Measurements from ENCODE around the gene SFMBT2. TPM values are rescaled to one million over a fixed set of nuclear protein-coding genes. Genes with fewer than 3 reads are reported as not detected.
"Not testable (repeated sequence)": the region's sequence is repeated elsewhere in the genome, so short reads cannot be mapped to it uniquely, and the experiment has no call there.

Gene SFMBT2
- total RNA-seq, 1 experiment from 2014 or later: 8.2 TPM

DNA sequence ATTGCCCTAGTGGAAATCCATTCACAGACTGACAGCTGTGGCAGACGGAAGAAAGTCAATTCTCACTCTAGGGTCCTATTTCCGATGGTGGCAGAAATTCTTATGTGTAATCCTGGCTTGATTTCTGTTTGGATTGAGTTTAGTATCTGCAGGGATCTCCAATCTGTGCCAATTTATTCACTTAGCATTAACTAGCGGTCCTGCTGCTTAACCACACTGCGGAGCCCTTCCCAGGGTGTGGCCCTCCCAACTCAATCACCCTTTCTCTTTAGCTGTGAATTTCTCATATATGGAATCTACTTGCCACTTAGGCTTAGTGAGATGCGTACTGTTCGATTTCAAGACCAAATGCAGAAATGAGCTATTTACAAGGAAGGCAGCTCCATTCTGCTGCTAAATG is 215.7 kb downstream of the SFMBT2 start:
- Histone ChIP-seq H3K4me3 (no peak overlapping the region), H3K36me3 (no peaks in the 10 kb centered on the region), H3K27me3 (no peaks in the 10 kb centered on the region), H3K27ac (no peak overlapping the region), H3K4me1 (no peaks in the 10 kb centered on the region), H3K9me3 (replicated peaks) (no peaks in the 10 kb centered on the region)
- DNase-seq: no peak

- no peak for DNase-seq
- Histone ChIP-seq H3K36me3 (no peaks in the 10 kb centered on the region), H3K27me3 (no peaks in the 10 kb centered on the region), H3K4me3 (no peak overlapping the region), H3K9me3 (replicated peaks) (no peaks in the 10 kb centered on the region), H3K4me1 (no peaks in the 10 kb centered on the region), H3K27ac (no peak overlapping the region)
Measured at GRCh38 chr10:7194571-7194970, 216.3 kb downstream of the SFMBT2 start.

DNA sequence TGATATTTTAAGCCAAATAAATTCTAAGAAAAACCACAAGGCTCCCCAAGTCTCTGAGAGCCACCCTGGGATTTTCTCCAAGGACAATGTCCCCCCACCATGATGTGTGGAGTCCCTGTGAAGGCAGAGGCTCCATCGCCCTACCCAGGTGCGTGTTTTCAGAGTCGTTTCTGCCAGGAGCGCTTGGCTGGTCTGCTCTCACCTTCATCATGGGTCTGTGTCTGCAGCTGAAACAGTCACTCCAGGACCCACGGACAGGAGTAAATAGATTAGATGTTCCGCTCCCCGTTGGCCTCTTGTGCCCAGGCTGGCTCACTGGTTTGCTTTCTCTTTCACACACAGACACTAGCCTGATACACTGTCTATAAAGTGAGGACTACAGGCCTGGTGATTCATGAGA is 217.5 kb downstream of the SFMBT2 start:
- no peak overlapping the region for H3K4me3 ChIP-seq
- no peaks in the 10 kb centered on the region for H3K36me3 ChIP-seq

GRCh38 chr10:7192831-7193361 is 217.9 kb downstream of the SFMBT2 start:
- no peak overlapping the region for H3K27ac ChIP-seq
- H3K36me3 ChIP-seq: no peaks in the 10 kb centered on the region
- DNase-seq: no peak
- H3K27me3 ChIP-seq: no peaks in the 10 kb centered on the region
- no peak overlapping the region for H3K4me3 ChIP-seq
- no peaks in the 10 kb centered on the region for H3K4me1 ChIP-seq
- H3K9me3 ChIP-seq (replicated peaks): no peaks in the 10 kb centered on the region

More for the DNA sequence above, 217.5 kb downstream of the SFMBT2 start:
- H3K27ac ChIP-seq: no peak overlapping the region
- no peaks in the 10 kb centered on the region for H3K4me1 ChIP-seq
- DNase-seq: no peak
- H3K27me3 ChIP-seq: no peaks in the 10 kb centered on the region
- no peaks in the 10 kb centered on the region for H3K9me3 ChIP-seq (replicated peaks)

DNA sequence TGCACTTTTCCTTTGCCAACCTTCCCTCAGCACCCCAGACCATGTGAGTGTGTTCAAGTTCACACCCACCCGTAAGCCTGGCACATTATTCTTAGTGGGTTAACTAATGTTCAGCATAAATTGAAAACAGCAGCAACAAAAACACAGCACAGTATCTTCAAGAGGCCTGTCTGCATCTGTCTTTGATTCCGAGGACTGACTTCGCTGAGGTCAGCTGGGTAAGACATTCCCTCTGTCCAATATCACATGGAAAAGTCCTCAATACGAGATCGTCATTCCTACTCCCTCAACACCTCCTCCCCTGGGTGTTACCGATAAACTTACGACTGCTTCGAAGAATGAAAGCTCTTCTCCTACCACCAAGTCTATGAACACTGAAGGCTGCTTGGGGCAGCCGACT is 218.8 kb downstream of the SFMBT2 start:
- no peak for DNase-seq
- Histone ChIP-seq H3K4me3 (no peak overlapping the region), H3K9me3 (replicated peaks) (no peaks in the 10 kb centered on the region), H3K4me1 (no peaks in the 10 kb centered on the region), H3K36me3 (no peaks in the 10 kb centered on the region), H3K27ac (no peak overlapping the region), H3K27me3 (no peaks in the 10 kb centered on the region)

DNA sequence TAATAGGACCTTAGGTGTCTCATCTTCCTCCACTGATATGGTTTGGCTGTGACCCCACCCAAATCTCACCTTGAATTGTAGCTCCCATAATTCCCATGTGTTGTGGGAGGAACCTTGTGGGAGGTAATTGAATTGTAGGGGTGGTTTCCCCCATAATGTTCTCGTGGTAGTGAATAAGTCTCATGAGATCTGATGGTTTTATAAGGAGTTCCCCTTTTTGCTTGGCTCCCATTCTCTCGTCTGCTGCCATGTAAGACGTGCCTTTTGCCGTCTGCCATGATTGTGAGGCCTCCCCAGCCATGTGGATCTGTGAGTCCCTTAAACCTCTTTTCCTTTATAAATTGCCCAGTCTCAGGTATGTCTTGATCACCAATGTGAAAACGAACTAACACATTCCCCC is 220.1 kb downstream of the SFMBT2 start:
- not testable (repeated sequence) for H3K36me3 ChIP-seq, H3K27ac ChIP-seq

DNA sequence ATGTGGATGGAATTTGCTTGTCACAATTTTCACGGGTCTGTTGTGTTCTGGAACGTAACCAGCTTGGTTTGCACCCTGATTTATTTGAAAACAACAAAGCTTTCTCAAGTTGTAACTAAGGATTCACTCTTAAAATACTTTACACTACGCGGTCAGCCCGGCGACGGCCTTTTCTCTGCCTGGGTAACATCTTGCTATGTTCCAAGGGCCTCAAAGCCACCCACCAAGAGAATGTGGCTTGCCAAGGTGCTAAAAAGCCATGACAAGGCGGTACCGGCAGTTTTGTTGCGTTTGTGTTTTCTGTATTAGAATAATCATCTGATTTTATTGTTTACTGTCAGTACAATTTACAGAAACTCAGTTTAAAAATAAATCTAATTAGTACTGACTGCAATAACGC is 220.9 kb downstream of the SFMBT2 start:
- Histone ChIP-seq H3K9me3 (replicated peaks) (no peaks in the 10 kb centered on the region), H3K27ac (no peak overlapping the region), H3K36me3 (no peaks in the 10 kb centered on the region), H3K4me1 (no peaks in the 10 kb centered on the region), H3K27me3 (no peaks in the 10 kb centered on the region), H3K4me3 (no peak overlapping the region)
- no peak for DNase-seq

More for the DNA sequence above, 220.1 kb downstream of the SFMBT2 start:
- DNase-seq; H3K27me3 ChIP-seq; H3K9me3 ChIP-seq (replicated peaks); H3K4me3 ChIP-seq; H3K4me1 ChIP-seq: not testable (repeated sequence)

- H3K27ac ChIP-seq: no peak overlapping the region
- H3K9me3 ChIP-seq (replicated peaks): no peaks in the 10 kb centered on the region
- no peaks in the 10 kb centered on the region for H3K27me3 ChIP-seq
- no peak for DNase-seq
- H3K4me3 ChIP-seq: no peak overlapping the region
- H3K4me1 ChIP-seq: no peaks in the 10 kb centered on the region
- no peaks in the 10 kb centered on the region for H3K36me3 ChIP-seq
Measured at GRCh38 chr10:7188456-7189050, 222.3 kb downstream of the SFMBT2 start.

DNA sequence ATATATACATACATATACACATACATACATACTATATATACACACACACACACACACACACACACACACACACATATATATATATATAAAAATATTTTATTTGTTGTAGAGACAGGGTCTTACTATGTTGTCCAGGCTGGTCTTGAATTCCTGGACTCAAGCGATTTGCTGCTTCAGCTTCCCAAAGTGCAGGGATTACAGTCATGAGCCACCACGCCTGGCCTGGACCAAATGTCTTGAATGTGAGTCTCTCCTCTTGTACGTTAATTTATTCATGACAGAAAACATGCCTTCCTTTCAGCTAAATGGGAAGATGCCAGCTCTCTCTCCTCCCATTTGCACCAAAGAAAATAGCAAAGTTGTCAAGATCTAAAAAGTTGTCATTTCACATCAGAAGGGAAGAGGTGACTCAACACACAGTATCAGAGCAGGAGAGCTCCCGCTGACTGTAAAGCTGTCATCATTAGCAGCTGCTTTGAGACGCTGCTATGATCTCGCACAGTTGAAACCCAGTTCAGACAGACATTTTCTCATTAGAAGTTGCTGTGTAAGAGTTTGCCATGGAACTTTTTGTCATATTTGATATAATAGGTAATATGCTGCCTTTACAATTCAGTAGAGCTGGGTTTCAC is 224.3 kb downstream of the SFMBT2 start:
- H3K9me3 ChIP-seq (replicated peaks): no peaks in the 10 kb centered on the region
- H3K36me3 ChIP-seq: no peaks in the 10 kb centered on the region
- H3K4me3 ChIP-seq: no peak overlapping the region

DNA sequence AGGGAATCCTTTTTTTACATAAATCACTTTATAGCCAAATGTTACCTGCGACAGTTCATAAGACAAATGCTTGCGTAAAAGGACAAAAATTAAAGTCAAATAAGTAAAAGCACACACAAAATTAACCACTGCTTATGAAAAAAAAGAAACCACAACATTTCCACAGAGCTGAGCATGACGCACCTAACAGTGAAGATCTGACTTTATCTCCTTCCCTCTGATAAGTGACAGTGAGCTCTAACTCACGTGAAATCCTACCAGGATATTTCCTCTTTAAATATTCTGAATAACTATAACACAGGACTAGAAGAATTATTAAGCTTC is 225.5 kb downstream of the SFMBT2 start:
- Histone ChIP-seq H3K9me3 (replicated peaks) (no peaks in the 10 kb centered on the region), H3K36me3 (no peaks in the 10 kb centered on the region), H3K4me3 (no peak overlapping the region), H3K4me1 (no peaks in the 10 kb centered on the region), H3K27ac (no peak overlapping the region), H3K27me3 (no peaks in the 10 kb centered on the region)
- DNase-seq: no peak

More for the DNA sequence above, 224.3 kb downstream of the SFMBT2 start:
- Histone ChIP-seq H3K27me3 (no peaks in the 10 kb centered on the region), H3K4me1 (no peaks in the 10 kb centered on the region), H3K27ac (no peak overlapping the region)
- DNase-seq: no peak

DNA sequence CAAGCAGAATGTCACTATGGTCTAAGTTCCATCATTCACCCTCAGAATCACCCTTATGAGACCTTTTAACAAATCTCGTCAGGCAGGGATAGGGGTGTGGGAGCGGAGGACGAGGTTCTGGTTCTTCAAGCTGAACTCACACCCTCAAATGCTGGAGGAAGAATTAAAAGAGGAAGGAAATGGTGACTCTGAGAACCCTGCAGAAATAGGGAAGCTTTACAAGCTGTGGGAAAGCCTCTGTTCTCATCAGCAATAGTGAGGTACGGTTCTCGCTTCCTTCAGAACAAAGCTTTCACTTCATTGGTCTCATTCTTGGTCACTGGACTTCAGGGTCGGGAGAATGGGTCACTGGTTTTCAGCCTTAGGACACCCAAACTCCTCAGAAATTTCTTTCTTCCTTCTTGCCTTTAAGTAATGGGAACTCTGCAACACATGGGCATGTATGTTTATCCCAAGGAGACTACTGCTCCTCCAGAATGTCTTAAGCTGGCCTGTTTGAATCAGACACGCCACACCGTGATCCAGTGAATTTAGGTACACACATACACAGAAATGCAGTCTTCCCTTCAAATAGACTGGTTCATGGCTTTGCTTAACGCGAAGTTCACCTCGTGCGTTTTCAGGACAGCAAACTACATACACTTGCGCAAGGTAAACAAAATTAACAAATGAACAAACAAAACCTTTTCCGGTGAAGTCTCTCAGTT is 226.0 kb downstream of the SFMBT2 start:
- no peaks in the 10 kb centered on the region for H3K4me1 ChIP-seq
- no peak overlapping the region for H3K27ac ChIP-seq
- no peaks in the 10 kb centered on the region for H3K27me3 ChIP-seq
- H3K36me3 ChIP-seq: no peaks in the 10 kb centered on the region
- DNase-seq: no peak
- no peak overlapping the region for H3K4me3 ChIP-seq
- H3K9me3 ChIP-seq (replicated peaks): no peaks in the 10 kb centered on the region

DNA sequence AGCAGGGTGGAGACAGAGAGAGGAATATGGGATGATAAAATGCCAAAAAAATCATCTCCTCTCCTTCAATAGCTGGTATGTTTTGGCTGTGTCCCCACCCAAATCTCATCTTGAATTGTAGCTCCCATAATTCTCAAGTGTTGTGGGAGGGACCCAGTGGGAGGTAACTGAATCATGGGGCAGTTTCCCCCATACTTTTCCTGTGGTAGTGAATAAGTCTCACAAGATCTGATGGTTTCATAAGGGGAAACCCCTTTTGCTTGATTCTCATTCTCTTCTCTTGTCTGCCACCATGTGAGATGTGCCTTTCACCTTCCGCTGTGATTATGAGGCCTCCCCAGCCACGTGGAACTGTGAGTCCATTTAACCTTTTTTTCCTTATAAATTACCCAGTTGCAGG is 226.7 kb downstream of the SFMBT2 start:
- H3K27ac ChIP-seq; H3K36me3 ChIP-seq; H3K4me3 ChIP-seq; DNase-seq; H3K9me3 ChIP-seq (replicated peaks); H3K4me1 ChIP-seq; H3K27me3 ChIP-seq: not testable (repeated sequence)

DNA sequence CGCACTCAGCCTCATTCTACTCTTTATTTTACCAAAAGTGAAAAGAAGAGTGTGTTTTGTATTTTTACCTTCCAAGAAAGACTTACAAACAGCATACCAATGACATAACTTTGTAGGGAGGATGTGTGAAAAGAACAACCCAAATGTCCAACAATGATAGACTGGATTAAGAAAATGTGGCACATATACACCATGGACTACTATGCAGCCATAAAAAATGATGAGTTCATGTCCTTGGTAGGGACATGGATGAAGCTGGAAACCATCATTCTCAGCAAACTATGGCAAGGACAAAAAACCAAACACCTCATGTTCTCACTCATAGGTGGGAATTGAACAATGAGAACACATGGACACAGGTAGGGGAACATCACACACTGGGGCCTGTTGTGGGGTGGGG is 228.5 kb downstream of the SFMBT2 start:
- H3K27ac ChIP-seq; H3K9me3 ChIP-seq (replicated peaks); H3K4me1 ChIP-seq; H3K36me3 ChIP-seq; DNase-seq; H3K4me3 ChIP-seq; H3K27me3 ChIP-seq: not testable (repeated sequence)

DNA sequence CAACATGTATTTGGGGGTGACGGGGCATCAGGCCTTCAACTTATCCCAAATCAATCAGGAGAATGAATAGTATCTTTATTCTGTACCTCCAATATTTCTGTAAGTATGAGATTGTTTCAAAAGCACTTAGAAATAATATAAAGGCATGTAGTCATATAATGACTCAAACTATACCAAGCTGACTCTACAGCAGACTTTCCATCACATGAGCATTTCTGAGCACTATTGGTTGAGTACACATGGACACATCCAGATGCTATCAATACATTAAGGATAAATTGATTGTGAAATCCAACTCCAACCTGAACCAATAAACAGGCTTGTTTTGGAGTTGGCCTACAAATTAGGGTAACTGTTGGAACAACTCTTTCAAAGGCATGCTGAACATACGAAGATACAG is 229.4 kb downstream of the SFMBT2 start:
- Histone ChIP-seq H3K4me1 (no peaks in the 10 kb centered on the region), H3K36me3 (no peaks in the 10 kb centered on the region), H3K9me3 (replicated peaks) (no peaks in the 10 kb centered on the region), H3K27me3 (no peaks in the 10 kb centered on the region), H3K4me3 (no peak overlapping the region), H3K27ac (no peak overlapping the region)
- no peak for DNase-seq

GRCh38 chr10:7179536-7179935 is 231.3 kb downstream of the SFMBT2 start:
- Histone ChIP-seq H3K27me3 (no peaks in the 10 kb centered on the region), H3K4me1 (no peaks in the 10 kb centered on the region), H3K9me3 (replicated peaks) (no peaks in the 10 kb centered on the region), H3K36me3 (no peaks in the 10 kb centered on the region), H3K27ac (no peak overlapping the region), H3K4me3 (no peak overlapping the region)
- DNase-seq: no peak
